Measurements from ENCODE around the gene CLK2.
A peak's percentile ranks its signal among the peaks of the same experiment; 100 is the strongest.

CLK2 gene

DNA sequence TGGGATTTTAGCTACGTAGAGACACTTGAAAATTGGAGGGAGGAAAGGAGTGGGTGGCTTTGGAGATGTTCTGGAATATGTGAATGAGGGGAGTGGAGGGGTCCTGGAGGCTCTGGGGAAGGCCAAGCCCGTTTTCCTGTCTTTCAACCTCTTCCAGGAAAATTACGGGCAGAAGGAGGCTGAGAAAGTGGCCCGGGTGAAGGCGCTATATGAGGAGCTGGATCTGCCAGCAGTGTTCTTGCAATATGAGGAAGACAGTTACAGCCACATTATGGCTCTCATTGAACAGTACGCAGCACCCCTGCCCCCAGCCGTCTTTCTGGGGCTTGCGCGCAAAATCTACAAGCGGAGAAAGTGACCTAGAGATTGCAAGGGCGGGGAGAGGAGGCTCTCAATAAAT is 46.9 kb upstream of the CLK2 start:
- peaks cover 29% of the 10 kb centered on the region for H3K36me3 ChIP-seq (replicated peaks)

DNA sequence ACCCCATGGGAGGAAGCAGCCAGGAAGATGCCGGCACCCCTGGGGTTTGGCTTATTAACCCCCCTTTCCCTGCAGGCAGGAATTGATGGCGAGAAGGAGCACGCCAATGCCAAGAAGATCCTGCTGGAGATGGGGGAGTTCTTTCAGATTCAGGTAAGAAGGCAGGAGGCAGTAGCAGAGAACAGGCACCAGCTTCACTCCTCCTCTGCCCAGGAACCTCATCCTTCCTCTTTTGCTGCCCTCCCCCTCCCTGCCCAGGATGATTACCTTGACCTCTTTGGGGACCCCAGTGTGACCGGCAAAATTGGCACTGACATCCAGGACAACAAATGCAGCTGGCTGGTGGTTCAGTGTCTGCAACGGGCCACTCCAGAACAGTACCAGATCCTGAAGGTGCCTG is 46.2 kb upstream of the CLK2 start:
- Histone ChIP-seq H3K4me3 (ENCODE audit: low read depth, low read length) (no peak overlapping the region), H3K36me3 (replicated peaks) (peaks cover 34% of the 10 kb centered on the region), H3K27me3 (replicated peaks) (no peaks in the 10 kb centered on the region), H3K27ac (no peak overlapping the region)
- in situ Hi-C loops (cut with HindIII; ENCODE audit: low pct_ligation_motif_present, low sequenced_read_pairs): no loop called here
- TF ChIP-seq, protein P1, sequence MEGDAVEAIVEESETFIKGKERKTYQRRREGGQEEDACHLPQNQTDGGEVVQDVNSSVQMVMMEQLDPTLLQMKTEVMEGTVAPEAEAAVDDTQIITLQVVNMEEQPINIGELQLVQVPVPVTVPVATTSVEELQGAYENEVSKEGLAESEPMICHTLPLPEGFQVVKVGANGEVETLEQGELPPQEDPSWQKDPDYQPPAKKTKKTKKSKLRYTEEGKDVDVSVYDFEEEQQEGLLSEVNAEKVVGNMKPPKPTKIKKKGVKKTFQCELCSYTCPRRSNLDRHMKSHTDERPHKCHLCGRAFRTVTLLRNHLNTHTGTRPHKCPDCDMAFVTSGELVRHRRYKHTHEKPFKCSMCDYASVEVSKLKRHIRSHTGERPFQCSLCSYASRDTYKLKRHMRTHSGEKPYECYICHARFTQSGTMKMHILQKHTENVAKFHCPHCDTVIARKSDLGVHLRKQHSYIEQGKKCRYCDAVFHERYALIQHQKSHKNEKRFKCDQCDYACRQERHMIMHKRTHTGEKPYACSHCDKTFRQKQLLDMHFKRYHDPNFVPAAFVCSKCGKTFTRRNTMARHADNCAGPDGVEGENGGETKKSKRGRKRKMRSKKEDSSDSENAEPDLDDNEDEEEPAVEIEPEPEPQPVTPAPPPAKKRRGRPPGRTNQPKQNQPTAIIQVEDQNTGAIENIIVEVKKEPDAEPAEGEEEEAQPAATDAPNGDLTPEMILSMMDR (IDR thresholded peaks at IDR 0.05; ENCODE audit: low read depth, low read length, missing control alignments): no peak
- no peak for DNase-seq

More for the DNA sequence above, 46.9 kb upstream of the CLK2 start:
- TF ChIP-seq, protein P1 (IDR thresholded peaks at IDR 0.05; ENCODE audit: low read depth, low read length, missing control alignments): no peak
- in situ Hi-C loops (cut with HindIII; ENCODE audit: low pct_ligation_motif_present, low sequenced_read_pairs): no loop called here
- no peak for DNase-seq
- no peak overlapping the region for H3K27ac ChIP-seq
- no peaks in the 10 kb centered on the region for H3K27me3 ChIP-seq (replicated peaks)
- peak overlapping the region; percentile 55 for H3K4me3 ChIP-seq (ENCODE audit: low read depth, low read length)

DNA sequence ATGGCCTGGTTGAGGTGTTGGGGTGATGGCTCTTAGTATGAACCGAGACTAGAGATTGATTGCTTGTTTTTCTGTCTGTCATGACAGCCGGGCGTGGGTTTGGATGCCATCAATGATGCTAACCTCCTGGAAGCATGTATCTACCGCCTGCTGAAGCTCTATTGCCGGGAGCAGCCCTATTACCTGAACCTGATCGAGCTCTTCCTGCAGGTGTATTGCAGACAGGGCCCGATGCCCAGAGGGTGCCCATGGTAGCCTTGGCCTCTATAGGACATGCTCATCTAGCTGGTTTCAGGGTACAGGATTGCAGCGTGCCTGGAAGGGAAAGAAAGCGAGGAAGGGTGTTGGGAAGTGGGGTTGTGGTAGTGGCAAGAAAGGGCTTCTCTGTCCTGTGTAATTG is 44.8 kb upstream of the CLK2 start:
- H3K36me3 ChIP-seq (replicated peaks): peaks cover 46% of the 10 kb centered on the region
- H3K27me3 ChIP-seq (replicated peaks): no peaks in the 10 kb centered on the region
- in situ Hi-C loops (cut with HindIII; ENCODE audit: low pct_ligation_motif_present, low sequenced_read_pairs): no loop called here
- DNase-seq: no peak
- no peak overlapping the region for H3K4me3 ChIP-seq (ENCODE audit: low read depth, low read length)
- TF ChIP-seq, protein P1 (IDR thresholded peaks at IDR 0.05; ENCODE audit: low read depth, low read length, missing control alignments): no peak
- no peak overlapping the region for H3K27ac ChIP-seq

DNA sequence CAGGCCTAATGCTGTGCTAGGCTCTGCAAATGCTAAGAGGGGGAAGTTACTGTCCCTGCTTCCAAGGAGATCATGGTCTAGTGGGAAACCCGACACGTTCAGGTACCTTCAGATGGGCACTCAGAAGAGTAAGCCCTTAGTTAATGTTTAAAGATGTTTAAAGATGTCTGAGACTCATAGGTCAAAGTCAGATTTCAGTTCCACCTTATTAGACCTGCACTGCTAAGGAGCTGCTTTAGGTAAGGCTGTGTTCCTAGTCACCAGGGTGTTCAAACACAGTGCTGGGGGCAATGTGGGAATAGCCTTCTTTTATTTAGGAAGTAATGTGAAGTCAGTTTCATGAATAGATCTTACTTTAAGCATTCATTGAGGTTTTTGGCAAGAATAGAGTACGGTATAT is 43.6 kb upstream of the CLK2 start:
- DNase-seq: no peak
- Histone ChIP-seq H3K36me3 (replicated peaks) (peaks cover 55% of the 10 kb centered on the region), H3K4me3 (ENCODE audit: low read depth, low read length) (no peak overlapping the region), H3K27ac (no peak overlapping the region), H3K27me3 (replicated peaks) (no peaks in the 10 kb centered on the region)
- TF ChIP-seq, protein P1 (IDR thresholded peaks at IDR 0.05; ENCODE audit: low read depth, low read length, missing control alignments): no peak
- in situ Hi-C loops (cut with HindIII; ENCODE audit: low pct_ligation_motif_present, low sequenced_read_pairs): no loop called here

DNA sequence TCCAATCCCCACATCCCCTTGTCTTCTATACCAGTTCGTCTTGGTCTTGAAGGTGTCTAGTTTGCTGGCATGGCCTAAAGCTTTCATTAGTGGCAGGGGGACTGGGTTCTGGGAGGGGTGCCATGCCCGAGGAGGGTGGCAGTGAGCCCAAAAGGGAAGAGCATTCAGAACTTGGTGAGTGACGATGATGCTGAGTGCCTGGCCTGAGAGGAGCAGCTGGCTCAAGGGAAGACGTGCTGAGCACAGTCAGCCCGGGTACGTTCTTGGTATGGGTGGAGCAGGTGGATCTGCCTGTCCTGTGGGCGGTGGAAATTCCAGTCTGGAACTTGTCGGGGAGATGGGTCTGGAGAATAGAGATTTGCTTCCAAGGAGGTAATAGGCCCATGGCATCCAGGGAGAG is 40.0 kb upstream of the CLK2 start:
- Histone ChIP-seq H3K36me3 (replicated peaks) (peaks cover 46% of the 10 kb centered on the region), H3K27me3 (replicated peaks) (no peaks in the 10 kb centered on the region), H3K27ac (no peak overlapping the region), H3K4me3 (ENCODE audit: low read depth, low read length) (no peak overlapping the region)
- TF ChIP-seq, protein P1 (IDR thresholded peaks at IDR 0.05; ENCODE audit: low read depth, low read length, missing control alignments): no peak
- no peak for DNase-seq
- in situ Hi-C loops (cut with HindIII; ENCODE audit: low pct_ligation_motif_present, low sequenced_read_pairs): no loop called here

DNA sequence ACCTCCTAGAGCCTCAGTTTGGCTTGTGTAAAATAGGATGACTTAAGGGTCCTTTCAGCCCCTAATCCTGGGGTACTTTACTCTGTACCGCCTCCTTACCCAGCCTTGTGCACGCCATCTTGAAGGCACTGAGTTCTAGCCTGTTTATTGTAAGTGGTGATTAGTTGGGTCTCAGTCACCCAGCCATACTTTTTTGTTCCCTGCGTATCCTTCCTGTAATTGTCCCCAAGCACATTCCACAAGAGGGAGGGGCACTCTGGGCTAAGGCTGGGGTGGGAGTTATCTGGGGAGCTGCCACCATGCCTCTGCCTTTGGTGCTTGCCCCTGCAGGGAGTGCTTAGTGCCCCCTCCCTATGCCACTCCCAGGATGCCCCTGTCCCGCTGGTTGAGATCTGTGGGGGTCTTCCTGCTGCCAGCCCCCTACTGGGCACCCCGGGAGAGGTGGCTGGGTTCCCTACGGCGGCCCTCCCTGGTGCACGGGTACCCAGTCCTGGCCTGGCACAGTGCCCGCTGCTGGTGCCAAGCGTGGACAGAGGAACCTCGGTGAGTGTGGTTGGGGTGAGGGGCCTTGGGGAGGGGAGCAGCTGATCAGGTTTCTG is 36.2 kb upstream of the CLK2 start:
- no peak for DNase-seq
- TF ChIP-seq, protein P1 (IDR thresholded peaks at IDR 0.05; ENCODE audit: low read depth, low read length, missing control alignments): peak; percentile 18
- in situ Hi-C loops (cut with HindIII; ENCODE audit: low pct_ligation_motif_present, low sequenced_read_pairs): no loop called here
- Histone ChIP-seq H3K4me3 (ENCODE audit: low read depth, low read length) (peak overlapping the region; percentile 93), H3K27me3 (replicated peaks) (no peaks in the 10 kb centered on the region), H3K27ac (peak overlapping the region; percentile 91), H3K36me3 (replicated peaks) (peaks cover 26% of the 10 kb centered on the region)
